WTC11 (cell line): Measurements from ENCODE around the gene UBASH3B. TPM values are rescaled to one million over a fixed set of nuclear protein-coding genes. Genes with fewer than 3 reads are reported as not detected.

Source experiments
- ATAC-seq: fragments of 200-7000 bp; cut with Tn5 transposase; 2 replicates; pipeline ENCODE4 v1.10.0; 2021; ENCODE audit warnings: mild to moderate bottlenecking, moderate library complexity
- CTCF ChIA-PET: fragments of 300-600 bp; sonication (Branson Sonifier 250); formaldehyde crosslinking; loops from one replicate; lab custom pipeline; 2021; ENCODE audit warnings: antibody characterized with exemption; lab: Charles Lee
- POLR2A ChIA-PET: fragments of 350-600 bp; sonication (Branson Sonifier 250); formaldehyde crosslinking; loops from one replicate; lab custom pipeline; 2021; ENCODE audit warnings: antibody characterized with exemption; lab: Charles Lee
- DNase-seq: peaks from one replicate; pipeline ENCODE4 v3.0.0; 2021; ENCODE audit warnings: low spot score
- H3K27ac Mint-ChIP-seq: 2 replicates; pipeline ENCODE4 v1.8.0; 2021; ENCODE audit warnings: mixed read lengths
- H3K27me3 Mint-ChIP-seq: 2 replicates; pipeline ENCODE4 v1.8.0; 2021; ENCODE audit warnings: low read depth, mild to moderate bottlenecking, moderate library complexity, mixed read lengths
- H3K36me3 Mint-ChIP-seq: 2 replicates; pipeline ENCODE4 v1.8.0; 2021; ENCODE audit warnings: mixed read lengths
- H3K4me1 Mint-ChIP-seq: 2 replicates; pipeline ENCODE4 v1.8.0; 2022; ENCODE audit warnings: mixed read lengths
- H3K4me3 Mint-ChIP-seq: 2 replicates; pipeline ENCODE4 v1.8.0; 2021; ENCODE audit warnings: mild to moderate bottlenecking, moderate library complexity, mixed read lengths
- H3K9me3 Mint-ChIP-seq: 2 replicates; pipeline ENCODE4 v1.8.0; 2021; ENCODE audit warnings: mixed read lengths
- ATF2 ChIP-seq: sonication (generic); formaldehyde crosslinking; IDR thresholded peaks from 2 replicates; pipeline ENCODE4 v1.8.1; 2022; ENCODE audit warnings: low read depth, missing genetic modification reagents, borderline replicate concordance
- E2F5 ChIP-seq: sonication (generic); formaldehyde crosslinking; IDR thresholded peaks from 2 replicates; pipeline ENCODE4 v1.8.1; 2022; ENCODE audit warnings: mild to moderate bottlenecking, moderate library complexity, missing genetic modification reagents
- EMX1 ChIP-seq: fragments of 250-450 bp; sonication (Bioruptor Pico); IDR thresholded peaks from 2 replicates; pipeline ENCODE4 v1.8.0; 2021; ENCODE audit warnings: mild to moderate bottlenecking
- ESRRA ChIP-seq: sonication (generic); formaldehyde crosslinking; IDR thresholded peaks from 2 replicates; pipeline ENCODE4 v1.8.1; 2022; ENCODE audit warnings: mild to moderate bottlenecking, missing genetic modification reagents, borderline replicate concordance
- FOXP4 ChIP-seq: sonication (generic); formaldehyde crosslinking; IDR thresholded peaks from 2 replicates; pipeline ENCODE4 v1.8.0; 2022; ENCODE audit warnings: mild to moderate bottlenecking, missing genetic modification reagents
- GRHL2 ChIP-seq: fragments of 250-450 bp; sonication (Bioruptor Pico); IDR thresholded peaks from 2 replicates; pipeline ENCODE4 v1.8.0; 2022; ENCODE audit warnings: mild to moderate bottlenecking, moderate library complexity; ENCODE audit not compliant: insufficient replicate concordance, severe bottlenecking
- HMGXB4 ChIP-seq: sonication (generic); formaldehyde crosslinking; IDR thresholded peaks from 2 replicates; pipeline ENCODE4 v1.8.1; 2023; ENCODE audit warnings: mild to moderate bottlenecking, moderate library complexity, missing genetic modification reagents
- IRF2 ChIP-seq: sonication (generic); formaldehyde crosslinking; IDR thresholded peaks from 2 replicates; pipeline ENCODE4 v1.8.0; 2022; ENCODE audit warnings: low read depth, missing genetic modification reagents, borderline replicate concordance
- JUN ChIP-seq: sonication (generic); formaldehyde crosslinking; IDR thresholded peaks from 2 replicates; pipeline ENCODE4 v1.8.0; 2023; ENCODE audit warnings: mild to moderate bottlenecking, missing genetic modification reagents
- MXD4 ChIP-seq: fragments of 250-450 bp; sonication (Bioruptor Pico); IDR thresholded peaks from 2 replicates; pipeline ENCODE4 v1.8.0; 2021; ENCODE audit warnings: mild to moderate bottlenecking, moderate library complexity, borderline replicate concordance
- NFATC4 ChIP-seq: fragments of 250-450 bp; sonication (Bioruptor Pico); IDR thresholded peaks from 2 replicates; pipeline ENCODE4 v1.9.0; 2021; ENCODE audit warnings: mild to moderate bottlenecking
- PRRX2 ChIP-seq: fragments of 250-450 bp; sonication (Bioruptor Pico); IDR thresholded peaks from 2 replicates; pipeline ENCODE4 v1.8.0; 2021; ENCODE audit warnings: mild to moderate bottlenecking
- RORB ChIP-seq: fragments of 250-450 bp; sonication (Bioruptor Pico); IDR thresholded peaks from 2 replicates; pipeline ENCODE4 v1.9.0; 2021; ENCODE audit warnings: mild to moderate bottlenecking
- SMAD3 ChIP-seq: sonication (generic); formaldehyde crosslinking; IDR thresholded peaks from 2 replicates; pipeline ENCODE4 v1.8.0; 2022; ENCODE audit warnings: missing genetic modification reagents, mild to moderate bottlenecking, borderline replicate concordance
- SMAD4 ChIP-seq: sonication (generic); formaldehyde crosslinking; IDR thresholded peaks from 2 replicates; pipeline ENCODE4 v1.8.0; 2022; ENCODE audit warnings: mild to moderate bottlenecking, missing genetic modification reagents
- SOX15 ChIP-seq: fragments of 250-450 bp; sonication (Bioruptor Pico); IDR thresholded peaks from 2 replicates; pipeline ENCODE4 v1.9.0; 2021; ENCODE audit warnings: mild to moderate bottlenecking
- ZNF121 ChIP-seq: sonication (generic); formaldehyde crosslinking; IDR thresholded peaks from 2 replicates; pipeline ENCODE4 v1.8.0; 2023; ENCODE audit warnings: missing genetic modification reagents
- ZNF219 ChIP-seq: sonication (generic); formaldehyde crosslinking; IDR thresholded peaks from 2 replicates; pipeline ENCODE4 v1.8.0; 2023; ENCODE audit warnings: missing genetic modification reagents, mild to moderate bottlenecking, borderline replicate concordance
- ZSCAN18 ChIP-seq: fragments of 250-450 bp; sonication (Bioruptor Pico); IDR thresholded peaks from 2 replicates; pipeline ENCODE4 v2.1.2; 2022; ENCODE audit warnings: mild to moderate bottlenecking, moderate library complexity
- total RNA-seq: library from RNA; stranded (reverse); gene quantifications from 3 replicates; pipeline ENCODE4 v1.2.3, GENCODE V29; 2021
- TF ChIP-seq, protein P1 (sequence below): sonication (generic); formaldehyde crosslinking; IDR thresholded peaks from 2 replicates; pipeline ENCODE4 v1.8.1; 2022; ENCODE audit warnings: low read depth, mild to moderate bottlenecking, moderate library complexity, missing genetic modification reagents, borderline replicate concordance

UBASH3B gene
- total RNA-seq, 1 experiment from 2014 or later = 21.1 TPM

DNA sequence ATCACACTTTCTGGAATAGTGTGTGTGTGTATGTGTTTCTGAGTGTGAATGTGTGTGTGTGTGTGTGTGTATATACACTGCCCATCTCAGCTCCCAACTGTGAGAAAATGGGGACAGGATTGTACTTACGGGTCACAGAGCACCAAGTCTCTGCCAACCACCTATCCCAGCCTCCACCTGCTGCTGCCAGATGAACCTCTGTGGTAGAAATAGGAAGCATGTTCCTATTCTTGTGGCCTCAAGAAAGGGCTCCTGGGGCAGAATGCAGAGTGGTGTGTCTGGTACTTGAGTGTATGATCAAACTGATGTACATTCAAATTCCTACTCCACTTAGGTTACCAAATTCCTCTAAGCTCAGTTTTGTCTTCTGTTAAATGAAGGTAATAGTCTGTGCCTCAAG is 14.6 kb downstream of the UBASH3B start:
- CTCF ChIA-PET = interaction anchor here (1.0 to 1.6 kb wide), 3 partner anchors 85 to 111 kb away, joined by 3 to 4 read pairs (median 3); no protein-coding TSS in a partner anchor
- no peak for DNase-seq
- Mint-ChIP-seq H3K27me3 (no peaks in the 10 kb centered on the region), H3K27ac (no peak overlapping the region), H3K36me3 (peaks cover 18% of the 10 kb centered on the region), H3K4me1 (peaks cover 1% of the 10 kb centered on the region), H3K4me3 (no peak overlapping the region), H3K9me3 (peaks cover 16% of the 10 kb centered on the region)
- no peak for ATAC-seq
- POLR2A ChIA-PET = no interaction called here
- no peak for TF ChIP-seq ZSCAN18
- TF ChIP-seq SMAD3 = no peak
- no peak for TF ChIP-seq MXD4 (CRISPR knock-in tag)
- no peak for TF ChIP-seq SOX15 (CRISPR knock-in tag)

GRCh38 chr11:122671400-122671891 is 15.9 kb downstream of the UBASH3B start:
- Mint-ChIP-seq H3K27ac (no peak overlapping the region), H3K36me3 (peaks cover 18% of the 10 kb centered on the region), H3K27me3 (no peaks in the 10 kb centered on the region), H3K9me3 (peaks cover 16% of the 10 kb centered on the region), H3K4me3 (no peak overlapping the region), H3K4me1 (peaks cover 8% of the 10 kb centered on the region)
- ATAC-seq = no peak
- CTCF ChIA-PET = interaction anchor here (1.0 to 1.6 kb wide), 2 partner anchors 83 to 110 kb away, joined by 3 read pairs; no protein-coding TSS in a partner anchor
- no peak for TF ChIP-seq SMAD3
- no peak for TF ChIP-seq ZNF121 (CRISPR knock-in tag)
- TF ChIP-seq IRF2 (CRISPR knock-in tag) = no peak
- no peak for TF ChIP-seq GRHL2 (CRISPR knock-in tag)
- no peak for TF ChIP-seq ZNF219 (CRISPR knock-in tag)
- TF ChIP-seq NFATC4 = no peak
- TF ChIP-seq JUN = no peak
- TF ChIP-seq RORB = no peak
- TF ChIP-seq PRRX2 (CRISPR knock-in tag) = no peak
- TF ChIP-seq HMGXB4 (CRISPR knock-in tag) = no peak
- no peak for TF ChIP-seq E2F5
- no peak for TF ChIP-seq MXD4 (CRISPR knock-in tag)
- no peak for TF ChIP-seq ATF2 (CRISPR knock-in tag)
- no peak for TF ChIP-seq ESRRA (CRISPR knock-in tag)
- TF ChIP-seq, protein P1, sequence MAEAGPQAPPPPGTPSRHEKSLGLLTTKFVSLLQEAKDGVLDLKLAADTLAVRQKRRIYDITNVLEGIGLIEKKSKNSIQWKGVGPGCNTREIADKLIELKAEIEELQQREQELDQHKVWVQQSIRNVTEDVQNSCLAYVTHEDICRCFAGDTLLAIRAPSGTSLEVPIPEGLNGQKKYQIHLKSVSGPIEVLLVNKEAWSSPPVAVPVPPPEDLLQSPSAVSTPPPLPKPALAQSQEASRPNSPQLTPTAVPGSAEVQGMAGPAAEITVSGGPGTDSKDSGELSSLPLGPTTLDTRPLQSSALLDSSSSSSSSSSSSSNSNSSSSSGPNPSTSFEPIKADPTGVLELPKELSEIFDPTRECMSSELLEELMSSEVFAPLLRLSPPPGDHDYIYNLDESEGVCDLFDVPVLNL (CRISPR knock-in tag) = no peak
- TF ChIP-seq FOXP4 (CRISPR knock-in tag) = no peak
- TF ChIP-seq EMX1 (CRISPR knock-in tag) = no peak
- TF ChIP-seq SMAD4 (CRISPR knock-in tag) = no peak
- POLR2A ChIA-PET = no interaction called here
- DNase-seq = no peak
